ENCODE measurements around the gene PLXDC2.

PLXDC2 gene

GRCh38 chr10:19817231-19817933 is 1.1 kb downstream of the PLXDC2 start:
- H3K27ac Mint-ChIP-seq: peak overlapping the region; percentile 100
- peaks cover 15% of the 10 kb centered on the region for H3K36me3 Mint-ChIP-seq (ENCODE audit: low read depth)
- H3K4me1 Mint-ChIP-seq: peaks cover 48% of the 10 kb centered on the region
- peak; percentile 52 for DNase-seq
- no peak for TF ChIP-seq CTCF (IDR thresholded peaks at IDR 0.05)
- peaks cover 6% of the 10 kb centered on the region for H3K9me3 Mint-ChIP-seq
- peaks cover 9% of the 10 kb centered on the region for H3K27me3 Mint-ChIP-seq (ENCODE audit: low read depth, poor library complexity)
- H3K4me3 Mint-ChIP-seq: peak overlapping the region; percentile 95

DNA sequence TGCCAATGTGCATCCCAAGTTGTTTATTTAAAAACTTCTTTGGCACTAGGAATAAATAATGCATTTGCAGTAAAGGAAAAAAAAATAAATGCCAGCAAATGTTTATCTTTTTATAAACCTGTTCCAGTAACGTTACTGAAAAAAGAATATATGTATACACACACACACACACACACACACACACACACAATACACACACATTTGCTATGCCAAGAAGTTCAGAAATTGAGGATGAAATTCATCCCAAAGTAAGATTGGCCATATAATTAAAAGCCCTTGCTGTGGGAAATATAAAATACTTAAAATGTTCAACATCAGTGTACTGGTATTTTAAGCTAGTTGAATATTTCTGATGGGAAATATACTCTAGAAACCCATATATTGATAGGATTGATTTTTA is 2.6 kb downstream of the PLXDC2 start:
- no peak for TF ChIP-seq CTCF (IDR thresholded peaks at IDR 0.05)
- H3K9me3 Mint-ChIP-seq: peaks cover 6% of the 10 kb centered on the region
- H3K4me1 Mint-ChIP-seq: peaks cover 46% of the 10 kb centered on the region
- H3K4me3 Mint-ChIP-seq: peak overlapping the region; percentile 95
- DNase-seq: no peak
- H3K27ac Mint-ChIP-seq: no peak overlapping the region
- peaks cover 4% of the 10 kb centered on the region for H3K27me3 Mint-ChIP-seq (ENCODE audit: low read depth, poor library complexity)
- H3K36me3 Mint-ChIP-seq (ENCODE audit: low read depth): peaks cover 17% of the 10 kb centered on the region

DNA sequence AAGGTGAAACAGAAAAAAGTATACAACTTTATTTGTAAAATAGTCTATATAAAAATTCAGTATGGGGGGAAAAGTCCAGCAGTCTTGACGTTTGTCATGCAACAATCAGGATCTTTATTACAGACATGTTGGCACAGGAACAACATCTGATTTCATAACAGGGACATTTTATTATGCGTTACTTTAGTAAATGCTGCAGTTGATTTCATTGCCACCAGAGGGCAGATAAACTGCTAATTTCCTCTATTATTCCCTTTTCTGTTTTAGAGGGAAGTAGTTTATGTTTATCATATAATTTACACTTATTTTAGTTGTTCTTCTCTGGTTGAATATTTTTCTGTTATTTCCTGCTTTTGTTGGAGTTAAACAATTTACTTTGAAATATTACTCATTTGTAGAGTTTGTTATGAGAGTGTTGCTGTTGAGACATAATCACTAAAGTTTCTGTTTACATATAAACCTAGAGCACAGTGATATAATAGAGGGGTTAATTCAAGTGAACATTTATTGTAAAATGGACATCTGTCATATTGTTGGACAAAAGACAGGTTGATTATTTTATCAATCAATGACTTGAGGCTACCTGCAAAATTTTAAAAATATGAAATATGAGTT is 3.3 kb downstream of the PLXDC2 start:
- peak overlapping the region; percentile 95 for H3K4me3 Mint-ChIP-seq
- peaks cover 46% of the 10 kb centered on the region for H3K4me1 Mint-ChIP-seq
- TF ChIP-seq CTCF (IDR thresholded peaks at IDR 0.05): peak; percentile 86
- H3K36me3 Mint-ChIP-seq (ENCODE audit: low read depth): peaks cover 23% of the 10 kb centered on the region
- H3K27me3 Mint-ChIP-seq (ENCODE audit: low read depth, poor library complexity): peaks cover 4% of the 10 kb centered on the region
- no peak overlapping the region for H3K27ac Mint-ChIP-seq
- peak; percentile 17 for DNase-seq
- peaks cover 6% of the 10 kb centered on the region for H3K9me3 Mint-ChIP-seq

DNA sequence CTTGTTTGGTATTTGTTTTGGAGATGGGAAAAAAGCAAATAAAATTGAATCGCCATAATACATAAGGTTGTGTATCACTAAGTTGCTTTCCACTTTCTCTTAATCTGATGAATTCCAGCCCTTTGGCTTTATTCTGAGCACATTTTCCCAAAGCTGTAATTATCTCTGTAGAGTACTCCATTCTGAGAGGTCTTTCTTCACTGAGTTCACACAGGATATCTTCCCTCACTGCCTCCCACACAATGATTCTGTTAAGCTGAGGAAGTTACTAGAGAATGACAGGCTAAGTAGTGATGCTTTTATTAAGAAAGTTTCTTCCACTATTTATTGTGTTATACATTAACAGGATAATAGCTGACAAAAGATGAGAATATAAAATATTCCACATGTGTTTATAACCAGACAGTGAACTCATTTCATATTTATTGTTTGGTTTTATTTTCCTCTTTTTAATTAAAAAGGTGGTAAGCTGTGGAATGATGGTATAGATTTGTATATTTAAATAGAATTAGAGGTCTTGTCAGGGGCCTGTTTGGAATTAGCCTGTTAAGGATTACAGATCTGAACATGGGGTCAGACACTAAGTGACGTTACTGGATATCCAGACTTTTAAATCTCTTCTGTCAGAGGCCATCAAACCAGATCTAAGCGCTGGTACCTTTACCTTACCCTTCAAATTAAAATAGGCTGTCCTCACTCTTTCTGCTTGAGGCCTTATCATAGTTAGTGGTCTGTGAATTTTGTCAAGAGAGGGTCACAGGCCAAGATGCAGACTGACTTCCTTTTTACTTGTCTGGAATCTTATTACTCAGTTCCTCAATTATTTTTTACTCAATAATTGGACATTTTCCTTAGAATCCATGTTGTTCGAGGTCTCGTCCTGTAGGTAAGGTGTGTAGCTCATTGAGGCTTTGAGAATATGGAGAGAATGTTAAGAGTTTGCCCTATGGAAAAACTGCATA is 8.4 kb downstream of the PLXDC2 start:
- no peak for DNase-seq
- peaks cover 48% of the 10 kb centered on the region for H3K4me1 Mint-ChIP-seq

DNA sequence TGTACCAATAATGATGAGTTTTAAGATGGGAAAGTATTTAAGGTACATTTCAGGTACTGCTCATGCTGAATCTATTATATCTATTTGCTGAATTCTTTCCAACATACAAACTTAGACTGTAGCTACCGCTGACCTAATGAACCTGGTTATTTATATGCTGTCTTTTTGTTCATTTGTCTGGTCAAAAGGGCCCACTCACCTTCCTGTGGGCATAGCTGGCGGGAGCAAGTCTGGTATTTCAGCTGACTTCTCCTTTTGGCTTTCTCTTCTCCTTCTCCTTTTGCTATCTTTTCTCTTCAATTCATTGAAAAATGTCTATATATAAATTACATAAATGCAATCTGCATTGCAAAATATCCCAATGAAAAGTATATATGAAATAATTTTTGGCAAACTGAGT is 9.5 kb downstream of the PLXDC2 start:
- DNase-seq: no peak
- no peak for TF ChIP-seq CTCF (IDR thresholded peaks at IDR 0.05)
- peaks cover 14% of the 10 kb centered on the region for H3K9me3 Mint-ChIP-seq
- no peak overlapping the region for H3K4me3 Mint-ChIP-seq
- H3K27me3 Mint-ChIP-seq (ENCODE audit: low read depth, poor library complexity): no peaks in the 10 kb centered on the region
- H3K36me3 Mint-ChIP-seq (ENCODE audit: low read depth): peaks cover 27% of the 10 kb centered on the region
- H3K4me1 Mint-ChIP-seq: peaks cover 45% of the 10 kb centered on the region
- H3K27ac Mint-ChIP-seq: no peak overlapping the region

More for the DNA sequence above, 8.4 kb downstream of the PLXDC2 start:
- peaks cover 24% of the 10 kb centered on the region for H3K36me3 Mint-ChIP-seq (ENCODE audit: low read depth)
- peak overlapping the region; percentile 79 for H3K27ac Mint-ChIP-seq
- no peak overlapping the region for H3K4me3 Mint-ChIP-seq
- TF ChIP-seq CTCF (IDR thresholded peaks at IDR 0.05): no peak
- H3K9me3 Mint-ChIP-seq: peaks cover 9% of the 10 kb centered on the region
- no peaks in the 10 kb centered on the region for H3K27me3 Mint-ChIP-seq (ENCODE audit: low read depth, poor library complexity)
